Measurements from ENCODE around the gene CFAP54. TPM values are rescaled to one million over a fixed set of nuclear protein-coding genes. Genes with fewer than 3 reads are reported as not detected.

CFAP54 gene
- total RNA-seq, 6 donors from 2014 or later: 0.66 to 48.8 (median 7.4) TPM

DNA sequence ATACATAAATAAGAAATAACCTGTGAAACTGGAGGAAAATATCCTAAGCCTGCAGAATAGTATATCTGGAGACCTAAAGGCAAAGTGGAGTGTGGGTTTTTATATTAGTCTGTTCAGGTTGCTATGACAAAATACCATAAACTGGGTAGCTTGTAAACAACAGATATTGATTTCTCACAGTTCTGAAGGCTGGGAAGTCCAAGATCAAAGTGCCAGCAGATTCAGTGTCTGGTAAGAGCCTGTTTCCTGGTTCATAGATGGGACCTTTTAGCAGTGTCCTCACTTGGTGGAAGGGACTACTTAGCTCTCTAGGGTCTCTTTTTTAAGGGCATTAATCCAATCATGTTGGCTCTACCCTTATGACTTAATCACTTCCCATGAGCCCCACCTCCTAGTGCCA lies 392.2 kb downstream of the CFAP54 start:
- Histone ChIP-seq H3K36me3 (no peaks in the 10 kb centered on the region), H3K9me3 (no peaks in the 10 kb centered on the region), H3K27ac (no peak overlapping the region), H3K4me3 (no peak overlapping the region), H3K4me1 (no peaks in the 10 kb centered on the region), H3K27me3 (no peaks in the 10 kb centered on the region)
- TF ChIP-seq, protein P1, sequence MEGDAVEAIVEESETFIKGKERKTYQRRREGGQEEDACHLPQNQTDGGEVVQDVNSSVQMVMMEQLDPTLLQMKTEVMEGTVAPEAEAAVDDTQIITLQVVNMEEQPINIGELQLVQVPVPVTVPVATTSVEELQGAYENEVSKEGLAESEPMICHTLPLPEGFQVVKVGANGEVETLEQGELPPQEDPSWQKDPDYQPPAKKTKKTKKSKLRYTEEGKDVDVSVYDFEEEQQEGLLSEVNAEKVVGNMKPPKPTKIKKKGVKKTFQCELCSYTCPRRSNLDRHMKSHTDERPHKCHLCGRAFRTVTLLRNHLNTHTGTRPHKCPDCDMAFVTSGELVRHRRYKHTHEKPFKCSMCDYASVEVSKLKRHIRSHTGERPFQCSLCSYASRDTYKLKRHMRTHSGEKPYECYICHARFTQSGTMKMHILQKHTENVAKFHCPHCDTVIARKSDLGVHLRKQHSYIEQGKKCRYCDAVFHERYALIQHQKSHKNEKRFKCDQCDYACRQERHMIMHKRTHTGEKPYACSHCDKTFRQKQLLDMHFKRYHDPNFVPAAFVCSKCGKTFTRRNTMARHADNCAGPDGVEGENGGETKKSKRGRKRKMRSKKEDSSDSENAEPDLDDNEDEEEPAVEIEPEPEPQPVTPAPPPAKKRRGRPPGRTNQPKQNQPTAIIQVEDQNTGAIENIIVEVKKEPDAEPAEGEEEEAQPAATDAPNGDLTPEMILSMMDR (IDR thresholded peaks at IDR 0.05): no peak
- TF ChIP-seq EP300 (IDR thresholded peaks at IDR 0.05) (no peak), POLR2A (IDR thresholded peaks at IDR 0.05) (no peak), POLR2AphosphoS5 (IDR thresholded peaks at IDR 0.05) (no peak)
- ATAC-seq (ENCODE audit: low FRiP score in 2 of 2) (no peak), DNase-seq (no peak)

DNA sequence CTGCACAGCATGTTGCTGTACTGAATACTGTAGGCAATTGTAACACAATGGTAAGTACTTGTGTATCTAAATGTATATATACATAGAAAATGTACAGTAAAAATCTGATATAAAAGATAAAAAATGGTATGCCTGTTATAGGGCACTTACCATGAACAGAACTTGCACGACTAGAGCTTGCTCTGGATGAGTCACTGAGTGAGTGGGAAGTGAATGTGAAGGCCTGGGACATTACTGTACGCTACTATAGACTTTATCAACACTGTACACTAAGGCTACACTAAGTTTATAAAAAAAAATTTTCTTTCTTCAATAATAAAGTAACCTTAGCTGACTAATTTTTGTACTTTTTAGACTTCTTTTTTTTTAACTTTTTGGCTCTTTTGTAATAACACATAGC lies 393.5 kb downstream of the CFAP54 start:
- H3K9me3 ChIP-seq: no peaks in the 10 kb centered on the region
- no peaks in the 10 kb centered on the region for H3K36me3 ChIP-seq
- H3K4me1 ChIP-seq: no peaks in the 10 kb centered on the region
- H3K27me3 ChIP-seq: no peaks in the 10 kb centered on the region
- WGBS, 2 donors: 66 to 69% methylated on average over 2 of the region's 2 CpGs
- no peak overlapping the region for H3K4me3 ChIP-seq
- no peak for ATAC-seq (ENCODE audit: low FRiP score in 2 of 2)
- no peak overlapping the region for H3K27ac ChIP-seq
- TF ChIP-seq EP300 (IDR thresholded peaks at IDR 0.05) (no peak), POLR2A (IDR thresholded peaks at IDR 0.05) (no peak), POLR2AphosphoS5 (IDR thresholded peaks at IDR 0.05) (no peak)
- TF ChIP-seq, protein P1 (IDR thresholded peaks at IDR 0.05): no peak
- DNase-seq: no peak

DNA sequence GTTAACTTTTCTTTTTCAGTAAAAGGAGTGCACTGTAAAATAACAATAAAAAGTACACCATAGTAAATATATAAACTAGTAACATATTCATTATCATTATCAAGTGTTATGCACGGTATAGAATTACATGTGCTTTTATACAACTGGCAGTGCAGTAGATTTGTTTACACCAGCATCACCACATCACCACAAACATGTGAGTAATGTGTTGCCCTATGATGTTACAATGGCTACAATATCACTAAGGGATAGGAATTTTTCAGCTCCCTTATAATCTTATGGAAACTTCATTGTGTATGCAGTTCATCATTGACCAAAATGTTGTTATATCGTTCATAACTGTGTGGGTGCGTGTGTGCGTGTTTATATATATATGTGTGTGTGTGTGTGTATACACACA lies 394.2 kb downstream of the CFAP54 start:
- Histone ChIP-seq H3K27ac (no peak overlapping the region), H3K4me1 (no peaks in the 10 kb centered on the region), H3K36me3 (no peaks in the 10 kb centered on the region), H3K9me3 (no peaks in the 10 kb centered on the region), H3K27me3 (no peaks in the 10 kb centered on the region), H3K4me3 (no peak overlapping the region)
- 92 to 93% methylated on average over 4 of the region's 4 CpGs for WGBS, 2 donors
- DNase-seq (no peak), ATAC-seq (ENCODE audit: low FRiP score in 2 of 2) (no peak)
- TF ChIP-seq, protein P1 (IDR thresholded peaks at IDR 0.05): no peak
- no peak for TF ChIP-seq EP300 (IDR thresholded peaks at IDR 0.05)
- no peak for TF ChIP-seq POLR2A (IDR thresholded peaks at IDR 0.05)
- TF ChIP-seq POLR2AphosphoS5 (IDR thresholded peaks at IDR 0.05): no peak

DNA sequence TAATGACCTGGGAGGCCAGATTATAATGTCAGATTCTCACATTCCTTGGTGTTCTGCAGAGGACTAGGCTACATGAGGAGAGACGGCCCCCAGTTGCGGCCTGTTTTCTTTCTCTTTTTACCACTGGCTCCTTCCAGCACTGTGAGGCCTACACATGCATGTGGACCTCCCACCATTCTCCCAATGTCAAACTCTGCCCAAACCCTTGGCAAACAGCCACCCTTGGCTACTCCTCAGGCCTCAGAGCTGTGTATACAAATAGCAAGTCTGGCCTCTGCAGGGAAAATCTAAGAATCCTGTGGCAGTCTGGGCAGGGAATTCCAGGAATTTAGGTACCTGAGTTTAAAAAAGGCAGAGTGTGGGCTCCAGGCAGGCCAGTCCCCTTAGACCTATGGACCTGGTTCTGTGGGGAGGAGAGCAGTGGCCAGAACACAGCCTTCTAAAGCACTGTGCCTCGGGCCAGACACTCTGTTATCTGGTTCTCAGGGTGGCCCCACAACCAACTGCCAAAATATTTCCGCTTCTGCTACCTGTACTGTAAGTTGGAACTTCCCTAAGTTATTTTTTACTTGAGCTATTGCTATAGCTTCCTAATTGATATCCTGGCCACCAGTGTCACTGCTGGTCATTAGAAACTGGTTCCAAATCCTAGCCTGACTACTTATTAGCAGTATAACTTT lies 397.8 kb downstream of the CFAP54 start:
- H3K27me3 ChIP-seq: no peaks in the 10 kb centered on the region
- 59 to 72% methylated on average over 4 of the region's 4 CpGs for WGBS, 2 donors
- TF ChIP-seq, protein P1 (IDR thresholded peaks at IDR 0.05): no peak
- TF ChIP-seq POLR2A (IDR thresholded peaks at IDR 0.05): no peak
- no peak for TF ChIP-seq POLR2AphosphoS5 (IDR thresholded peaks at IDR 0.05)
- TF ChIP-seq EP300 (IDR thresholded peaks at IDR 0.05): no peak
- H3K4me3 ChIP-seq: no peak overlapping the region
- H3K36me3 ChIP-seq: no peaks in the 10 kb centered on the region
- H3K4me1 ChIP-seq: no peaks in the 10 kb centered on the region
- no peaks in the 10 kb centered on the region for H3K9me3 ChIP-seq
- DNase-seq (no peak), ATAC-seq (ENCODE audit: low FRiP score in 2 of 2) (no peak)
- H3K27ac ChIP-seq: no peak overlapping the region

DNA sequence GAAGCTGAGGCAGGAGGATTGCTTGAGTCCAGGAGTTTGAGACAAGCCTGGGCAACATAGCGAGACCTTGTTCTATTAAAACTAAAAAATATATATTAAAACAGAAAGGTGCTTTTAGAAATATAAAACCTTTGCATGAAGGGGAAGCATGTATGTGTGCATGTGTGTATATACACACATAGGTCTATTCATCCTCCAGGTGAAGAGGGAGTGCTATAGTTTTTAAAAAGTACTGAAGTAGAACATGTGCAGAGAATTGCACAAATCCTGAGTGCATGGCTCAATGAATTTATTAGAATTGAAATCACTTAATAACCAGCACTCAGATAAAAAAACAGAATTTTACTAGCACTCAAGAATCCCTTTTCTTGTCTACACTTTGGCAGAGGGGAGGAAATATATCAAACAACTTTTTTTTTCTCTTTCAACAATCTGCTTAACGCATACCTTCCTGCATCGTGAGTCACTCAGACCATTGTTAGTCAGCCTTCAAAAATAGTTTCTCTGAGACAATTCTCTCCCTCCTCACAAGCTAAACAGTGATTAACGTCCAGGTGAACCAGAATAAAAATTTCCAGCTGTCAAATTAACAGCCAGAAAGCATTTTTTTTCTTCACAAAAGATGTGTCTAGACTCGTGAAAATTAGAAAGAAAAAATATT lies 400.0 kb downstream of the CFAP54 start:
- TF ChIP-seq EP300 (IDR thresholded peaks at IDR 0.05): no peak
- TF ChIP-seq POLR2AphosphoS5 (IDR thresholded peaks at IDR 0.05): no peak
- no peak for TF ChIP-seq POLR2A (IDR thresholded peaks at IDR 0.05)
- TF ChIP-seq, protein P1 (IDR thresholded peaks at IDR 0.05): no peak
- H3K27me3 ChIP-seq: no peaks in the 10 kb centered on the region
- H3K27ac ChIP-seq: no peak overlapping the region
- ATAC-seq (ENCODE audit: low FRiP score in 2 of 2) (no peak), DNase-seq (no peak)
- H3K4me1 ChIP-seq: no peaks in the 10 kb centered on the region
- no peaks in the 10 kb centered on the region for H3K36me3 ChIP-seq
- H3K4me3 ChIP-seq: no peak overlapping the region
- no peaks in the 10 kb centered on the region for H3K9me3 ChIP-seq
- 37 to 44% methylated on average over 5 of the region's 5 CpGs for WGBS, 2 donors

Data from upper lobe of left lung (tissue), 6 donors.